Mesendoderm (in vitro differentiated cells): ENCODE measurements around the gene GPR158.

Experiments
- DNase-seq: peaks from one replicate; pipeline ENCODE4 v3.0.0; 2013
- H2AK5ac ChIP-seq: 2 replicates; pipeline ENCODE4 v1.6.1; 2013; ENCODE audit warnings: low read length, inconsistent platforms
- H2BK120ac ChIP-seq: 2 replicates; pipeline ENCODE4 v1.6.1; 2013; ENCODE audit warnings: low read depth, mild to moderate bottlenecking, low read length, moderate library complexity, mixed read lengths
- H2BK15ac ChIP-seq: replicated peaks from 2 replicates; pipeline ENCODE4 v1.6.1; 2013; ENCODE audit warnings: low read depth, mild to moderate bottlenecking, moderate library complexity
- H2BK5ac ChIP-seq: 2 replicates; pipeline ENCODE4 v1.6.1; 2013; ENCODE audit warnings: low read length, inconsistent platforms
- H3K18ac ChIP-seq: 2 replicates; pipeline ENCODE4 v1.6.1; 2013; ENCODE audit warnings: mild to moderate bottlenecking, low read length, mixed read lengths
- H3K23ac ChIP-seq: one replicate; pipeline ENCODE4 v1.6.1; 2013; ENCODE audit warnings: low read length
- H3K27ac ChIP-seq: 2 replicates; pipeline ENCODE4 v1.5.1; 2013; ENCODE audit warnings: low read depth, mild to moderate bottlenecking, inconsistent platforms, low read length, moderate library complexity
- H3K27me3 ChIP-seq: 2 replicates; pipeline ENCODE4 v1.6.1; 2013; ENCODE audit warnings: low read length, control low read depth, mild to moderate bottlenecking, inconsistent platforms; ENCODE audit not compliant: insufficient read depth, poor library complexity
- H3K36me3 ChIP-seq: 2 replicates; pipeline ENCODE4 v1.6.1; 2013; ENCODE audit warnings: low read length, inconsistent platforms; ENCODE audit not compliant: control insufficient read depth, insufficient read depth
- H3K4ac ChIP-seq: one replicate; pipeline ENCODE4 v1.6.1; 2013; ENCODE audit warnings: low read depth, mild to moderate bottlenecking, low read length, moderate library complexity
- H3K4me1 ChIP-seq: 2 replicates; pipeline ENCODE4 v1.6.1; 2013; ENCODE audit warnings: low read depth, low read length, inconsistent platforms; ENCODE audit not compliant: control insufficient read depth
- H3K4me2 ChIP-seq: 2 replicates; pipeline ENCODE4 v1.6.1; 2013; ENCODE audit warnings: low read length
- H3K4me3 ChIP-seq: 2 replicates; pipeline ENCODE4 v1.5.1; 2013; ENCODE audit warnings: mild to moderate bottlenecking, low read length
- H3K56ac ChIP-seq: one replicate; pipeline ENCODE4 v1.6.1; 2013; ENCODE audit warnings: low read length
- H3K79me1 ChIP-seq: 2 replicates; pipeline ENCODE4 v1.6.1; 2013; ENCODE audit warnings: low read length, inconsistent platforms
- H3K79me2 ChIP-seq: 2 replicates; pipeline ENCODE4 v1.6.1; 2013; ENCODE audit warnings: mild to moderate bottlenecking, low read length; ENCODE audit not compliant: control insufficient read depth, insufficient read depth
- H3K9ac ChIP-seq: 2 replicates; pipeline ENCODE4 v1.6.1; 2013; ENCODE audit warnings: low read length, inconsistent platforms
- H4K5ac ChIP-seq: one replicate; pipeline ENCODE4 v1.6.1; 2013; ENCODE audit warnings: low read length
- H4K8ac ChIP-seq: one replicate; pipeline ENCODE4 v1.6.1; 2013; ENCODE audit warnings: low read depth, mild to moderate bottlenecking, control low read depth, low read length, moderate library complexity
- WGBS: extraction: QIAGEN DNeasy Blood & Tissue Kit; methylation state at CpG from one replicate; pipeline ENCODE4 v1.1.7; 2013; ENCODE audit warnings: low lambda C conversion rate, missing lambda C conversion rate; ENCODE audit not compliant: insufficient coverage; ENCODE audit errors: extremely low coverage; 5-methylcytosine and 5-hydroxymethylcytosine counted together

GPR158 gene

DNA sequence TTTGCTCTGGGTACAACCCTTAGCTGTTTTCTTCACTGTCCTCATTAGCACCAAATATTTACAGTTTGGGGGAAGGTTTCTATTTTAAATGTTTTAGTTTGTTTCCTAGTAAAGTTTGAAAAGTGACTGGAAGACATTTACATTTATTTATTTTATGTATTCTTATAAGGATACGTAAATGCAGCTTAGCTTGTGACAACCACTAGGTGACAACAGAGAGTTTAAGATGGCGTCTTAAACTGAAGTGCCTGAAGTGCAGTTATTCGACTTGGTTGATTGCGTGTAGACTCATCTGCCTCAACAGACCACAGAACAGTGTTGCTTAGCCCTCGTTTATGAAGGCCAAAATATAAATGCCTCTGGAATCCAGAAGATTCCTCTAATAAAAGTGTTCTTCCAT, 381.1 kb downstream of the GPR158 start:
- Histone ChIP-seq H3K4me3 (no peak overlapping the region), H3K4me2 (no peak overlapping the region), H3K79me1 (no peaks in the 10 kb centered on the region), H3K79me2 (no peaks in the 10 kb centered on the region), H4K5ac (no peak overlapping the region), H2BK5ac (no peak overlapping the region), H3K4me1 (no peaks in the 10 kb centered on the region), H3K27ac (no peak overlapping the region), H3K18ac (no peak overlapping the region), H3K23ac (no peak overlapping the region), H2BK15ac (no peak overlapping the region), H3K4ac (no peak overlapping the region), H2BK120ac (no peak overlapping the region), H3K27me3 (no peaks in the 10 kb centered on the region), H3K56ac (no peak overlapping the region), H4K8ac (no peak overlapping the region), H2AK5ac (no peak overlapping the region), H3K36me3 (no peaks in the 10 kb centered on the region), H3K9ac (no peak overlapping the region)
- WGBS = no CpG with 5 or more reads among the region's 5 CpGs
- peak; percentile 40 for DNase-seq

DNA sequence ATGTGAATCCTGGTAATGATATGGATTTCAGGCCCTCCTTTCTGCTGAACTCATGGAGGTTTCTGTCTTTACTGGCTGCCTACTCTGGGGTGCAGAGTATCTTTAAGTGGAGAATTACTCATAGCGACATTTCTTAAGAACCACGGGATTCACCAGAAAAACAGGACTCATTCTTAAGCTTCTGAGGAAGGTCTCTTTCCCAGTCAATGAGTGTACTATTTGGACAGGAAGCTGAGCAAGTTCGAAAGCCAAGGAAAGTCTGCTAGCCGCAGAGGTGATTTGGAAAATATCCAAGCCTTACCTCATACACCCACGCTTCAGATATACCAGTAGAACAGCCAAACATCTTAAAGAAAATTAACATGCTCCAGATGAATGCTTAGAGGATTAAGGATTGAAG, 381.7 kb downstream of the GPR158 start:
- no peaks in the 10 kb centered on the region for H3K4me1 ChIP-seq
- no peaks in the 10 kb centered on the region for H3K79me1 ChIP-seq
- no peak overlapping the region for H2AK5ac ChIP-seq
- H2BK15ac ChIP-seq = no peak overlapping the region
- H3K36me3 ChIP-seq = no peaks in the 10 kb centered on the region
- no CpG with 5 or more reads among the region's 5 CpGs for WGBS
- H2BK120ac ChIP-seq = no peak overlapping the region
- no peak for DNase-seq
- no peak overlapping the region for H3K4ac ChIP-seq
- no peak overlapping the region for H2BK5ac ChIP-seq
- no peak overlapping the region for H3K4me3 ChIP-seq
- no peak overlapping the region for H4K5ac ChIP-seq
- no peak overlapping the region for H4K8ac ChIP-seq
- no peaks in the 10 kb centered on the region for H3K27me3 ChIP-seq
- no peak overlapping the region for H3K18ac ChIP-seq
- H3K4me2 ChIP-seq = no peak overlapping the region
- no peak overlapping the region for H3K23ac ChIP-seq
- H3K56ac ChIP-seq = no peak overlapping the region
- no peaks in the 10 kb centered on the region for H3K79me2 ChIP-seq
- no peak overlapping the region for H3K9ac ChIP-seq
- no peak overlapping the region for H3K27ac ChIP-seq

DNA sequence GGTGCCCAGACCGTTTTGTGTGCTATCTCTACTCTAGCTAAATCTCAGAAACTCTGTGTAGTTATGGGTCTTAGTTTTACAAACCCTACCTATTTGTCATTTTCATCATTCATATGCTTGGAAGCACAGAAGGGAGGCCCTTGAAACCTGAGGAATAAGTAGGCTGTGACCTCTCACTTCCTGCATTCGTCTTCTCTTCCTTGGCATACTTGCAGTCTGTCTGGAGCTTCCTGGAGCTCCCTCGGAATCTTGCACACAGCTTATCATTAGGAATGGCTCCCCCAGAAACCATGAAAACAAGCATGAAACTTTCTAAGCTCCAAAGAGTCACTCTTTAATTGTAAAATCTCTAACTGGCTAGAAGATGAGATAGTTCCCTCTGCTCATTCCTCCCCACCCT, 382.3 kb downstream of the GPR158 start:
- no peaks in the 10 kb centered on the region for H3K27me3 ChIP-seq
- DNase-seq = no peak
- no peak overlapping the region for H3K4ac ChIP-seq
- no CpG with 5 or more reads among the region's 3 CpGs for WGBS
- no peak overlapping the region for H3K4me2 ChIP-seq
- no peak overlapping the region for H2BK5ac ChIP-seq
- no peak overlapping the region for H2BK15ac ChIP-seq
- H2AK5ac ChIP-seq = no peak overlapping the region
- no peaks in the 10 kb centered on the region for H3K79me2 ChIP-seq
- no peaks in the 10 kb centered on the region for H3K79me1 ChIP-seq
- H3K23ac ChIP-seq = no peak overlapping the region
- no peak overlapping the region for H3K56ac ChIP-seq
- H2BK120ac ChIP-seq = no peak overlapping the region
- no peak overlapping the region for H3K4me3 ChIP-seq
- H3K9ac ChIP-seq = no peak overlapping the region
- no peak overlapping the region for H4K5ac ChIP-seq
- no peaks in the 10 kb centered on the region for H3K4me1 ChIP-seq
- no peak overlapping the region for H3K18ac ChIP-seq
- H3K36me3 ChIP-seq = no peaks in the 10 kb centered on the region
- H4K8ac ChIP-seq = no peak overlapping the region
- H3K27ac ChIP-seq = no peak overlapping the region

DNA sequence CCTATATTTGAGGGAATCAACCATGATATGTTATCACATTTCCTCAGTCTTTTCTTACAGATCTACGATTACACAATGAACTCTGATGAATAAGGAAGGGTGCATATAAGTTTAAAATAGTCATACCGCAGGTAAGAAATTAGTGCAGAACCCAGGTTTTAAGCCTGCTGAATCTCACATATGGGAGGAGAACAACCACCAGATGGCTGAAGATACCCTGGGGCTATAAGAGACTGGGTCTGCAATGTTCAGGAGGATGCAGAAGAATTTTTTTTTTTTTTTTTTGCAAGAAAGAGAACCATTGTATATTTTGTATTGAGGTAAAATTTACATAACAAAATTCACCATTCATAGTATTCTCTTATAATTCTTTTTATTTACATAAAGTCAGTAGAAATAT, 387.0 kb downstream of the GPR158 start:
- WGBS = no CpG with 5 or more reads among the region's 2 CpGs
- Histone ChIP-seq H3K23ac (no peak overlapping the region), H3K4me2 (no peak overlapping the region)

DNA sequence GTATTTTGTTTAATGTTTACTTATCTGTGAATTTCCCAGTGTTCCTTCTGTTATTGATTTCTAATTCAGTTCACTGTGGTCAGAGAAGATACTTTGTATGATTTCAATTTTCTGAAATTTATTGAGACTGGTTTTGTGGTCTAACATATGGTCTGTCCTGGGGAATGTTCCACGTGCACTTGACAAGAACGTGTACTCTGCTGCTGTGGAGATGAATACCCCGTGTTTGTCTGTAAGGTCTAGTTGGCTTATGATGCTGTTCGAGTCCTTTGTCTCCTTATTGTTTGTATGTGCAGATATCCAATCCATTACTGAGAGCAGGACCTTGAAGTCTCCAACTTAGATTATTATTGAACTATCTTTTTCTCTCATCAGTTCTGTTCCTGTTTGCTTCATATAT, 387.7 kb downstream of the GPR158 start:
- H3K4me1 ChIP-seq = no peaks in the 10 kb centered on the region
- H3K79me1 ChIP-seq = no peaks in the 10 kb centered on the region
- no peaks in the 10 kb centered on the region for H3K79me2 ChIP-seq
- no peak overlapping the region for H2BK15ac ChIP-seq
- no peak overlapping the region for H4K8ac ChIP-seq
- no peak overlapping the region for H3K27ac ChIP-seq
- H3K4ac ChIP-seq = no peak overlapping the region
- no peaks in the 10 kb centered on the region for H3K27me3 ChIP-seq
- no peak overlapping the region for H4K5ac ChIP-seq
- no peak overlapping the region for H2BK120ac ChIP-seq
- no peak for DNase-seq
- no peak overlapping the region for H3K4me3 ChIP-seq
- no peak overlapping the region for H3K56ac ChIP-seq
- no peak overlapping the region for H3K23ac ChIP-seq
- no CpG with 5 or more reads among the region's 4 CpGs for WGBS
- no peak overlapping the region for H2AK5ac ChIP-seq
- H3K9ac ChIP-seq = no peak overlapping the region
- H3K36me3 ChIP-seq = no peaks in the 10 kb centered on the region
- H3K18ac ChIP-seq = no peak overlapping the region
- H3K4me2 ChIP-seq = no peak overlapping the region
- no peak overlapping the region for H2BK5ac ChIP-seq

More for the DNA sequence above, 387.0 kb downstream of the GPR158 start:
- H3K79me1 ChIP-seq = no peaks in the 10 kb centered on the region
- H3K27ac ChIP-seq = no peak overlapping the region
- no peaks in the 10 kb centered on the region for H3K27me3 ChIP-seq
- H3K18ac ChIP-seq = no peak overlapping the region
- H2BK15ac ChIP-seq = no peak overlapping the region
- H4K5ac ChIP-seq = no peak overlapping the region
- DNase-seq = peak; percentile 8
- H3K4ac ChIP-seq = no peak overlapping the region
- H3K4me1 ChIP-seq = no peaks in the 10 kb centered on the region
- no peaks in the 10 kb centered on the region for H3K36me3 ChIP-seq
- H4K8ac ChIP-seq = no peak overlapping the region
- H2BK120ac ChIP-seq = no peak overlapping the region
- H2BK5ac ChIP-seq = no peak overlapping the region
- H2AK5ac ChIP-seq = no peak overlapping the region
- no peak overlapping the region for H3K9ac ChIP-seq
- H3K4me3 ChIP-seq = no peak overlapping the region
- H3K79me2 ChIP-seq = no peaks in the 10 kb centered on the region
- no peak overlapping the region for H3K56ac ChIP-seq

DNA sequence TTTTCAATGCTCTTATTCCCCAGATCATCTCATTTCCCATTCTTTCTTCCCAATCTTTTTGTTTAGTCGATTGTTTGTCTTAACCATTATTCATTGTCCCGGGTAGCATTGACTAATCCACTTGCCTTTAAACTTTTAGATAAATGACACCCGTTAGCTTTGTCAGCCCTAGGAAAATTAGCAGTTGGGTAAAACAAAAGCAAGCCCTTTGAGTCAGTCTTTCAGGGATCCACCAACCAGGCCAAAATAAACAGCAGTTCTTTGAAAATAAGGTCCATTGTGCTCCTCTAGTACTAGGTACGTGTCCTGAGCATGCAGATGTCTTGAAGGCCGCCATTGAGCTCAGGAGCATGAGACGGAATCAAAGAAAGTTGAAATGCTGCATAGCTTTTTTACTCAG, 389.6 kb downstream of the GPR158 start:
- no peak overlapping the region for H3K27ac ChIP-seq
- no peak overlapping the region for H3K4ac ChIP-seq
- H3K4me1 ChIP-seq = no peaks in the 10 kb centered on the region
- WGBS = no CpG with 5 or more reads among the region's 6 CpGs
- H4K5ac ChIP-seq = no peak overlapping the region
- H3K79me1 ChIP-seq = no peaks in the 10 kb centered on the region
- H2BK120ac ChIP-seq = no peak overlapping the region
- H3K9ac ChIP-seq = no peak overlapping the region
- no peaks in the 10 kb centered on the region for H3K27me3 ChIP-seq
- H3K56ac ChIP-seq = no peak overlapping the region
- no peak for DNase-seq
- H2BK5ac ChIP-seq = no peak overlapping the region
- no peaks in the 10 kb centered on the region for H3K79me2 ChIP-seq
- no peak overlapping the region for H3K18ac ChIP-seq
- no peak overlapping the region for H3K23ac ChIP-seq
- no peak overlapping the region for H3K4me3 ChIP-seq
- H2BK15ac ChIP-seq = no peak overlapping the region
- H2AK5ac ChIP-seq = no peak overlapping the region
- H4K8ac ChIP-seq = no peak overlapping the region
- no peak overlapping the region for H3K4me2 ChIP-seq
- no peaks in the 10 kb centered on the region for H3K36me3 ChIP-seq
